ENCODE results near the gene IL27RA.

IL27RA gene

DNA sequence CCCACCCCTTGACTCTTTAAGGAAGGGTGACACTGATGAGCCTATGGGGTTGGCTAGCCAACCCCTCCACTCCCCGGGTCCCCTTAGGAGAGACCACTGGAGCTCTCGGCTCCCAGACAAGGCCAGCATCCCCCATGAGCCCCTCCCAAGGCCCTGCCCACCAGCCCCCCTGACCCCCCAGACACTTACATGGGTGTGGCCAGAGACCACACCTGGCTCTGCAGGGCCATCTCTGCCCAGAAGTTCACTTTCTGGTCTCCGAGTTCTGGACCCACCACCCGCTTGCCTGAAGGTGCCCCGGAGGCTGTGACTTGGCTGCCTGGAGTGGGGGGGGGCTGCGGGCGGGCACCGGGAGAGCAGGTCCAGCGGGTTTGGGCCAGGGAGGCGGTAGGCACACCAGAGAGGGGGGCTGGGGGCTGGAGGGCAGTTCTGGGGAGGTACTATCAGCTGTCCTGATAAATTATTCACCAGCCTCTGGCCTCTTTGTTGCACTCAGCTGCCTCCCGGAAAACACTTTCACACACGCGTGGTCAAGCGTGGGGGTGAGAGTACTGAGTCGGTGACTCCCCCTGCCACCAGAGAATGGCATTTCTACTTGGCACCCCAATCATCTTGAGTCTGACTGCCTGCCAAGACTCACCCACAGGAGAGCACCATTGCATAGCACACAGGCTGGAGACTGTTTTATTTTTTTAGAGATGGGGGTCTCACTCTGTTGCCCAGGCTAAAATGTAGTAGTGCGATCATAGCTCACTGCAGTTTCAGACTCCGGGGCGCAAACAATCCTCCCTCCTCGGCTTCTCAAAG is 30.4 kb downstream of the IL27RA start, which contains the start of gene PALM3:
TSS of gene PALM3 (minus strand) at position 326 of the 807 bp plus-strand sequence. CDS start at position 230, 96 bp downstream.
- no peak for ATAC-seq (replicated peaks)
- H3K27me3 Mint-ChIP-seq = peaks cover 33 to 54% of the 10 kb centered on the region in 2 donors
- no peak within 1 kb of the TSS for H3K4me3 Mint-ChIP-seq
- H3K9me3 Mint-ChIP-seq = no peaks in the 10 kb centered on the region
- H3K4me1 Mint-ChIP-seq (ENCODE audit: low read depth in 2 of 2) = peaks cover 15 to 18% of the 10 kb centered on the region in 2 donors
- DNase-seq = no peak
- peaks cover 5% of the 10 kb centered on the region for H3K36me3 Mint-ChIP-seq (ENCODE audit: insufficient read depth)
- no peak within 1 kb of the TSS for H3K27ac Mint-ChIP-seq

- Mint-ChIP-seq H3K4me1 (ENCODE audit: low read depth in 2 of 2) (peaks cover 15 to 18% of the 10 kb centered on the region in 2 donors), H3K27ac (no peak overlapping the region), H3K4me3 (no peak overlapping the region), H3K36me3 (ENCODE audit: insufficient read depth) (peaks cover 5% of the 10 kb centered on the region), H3K27me3 (peaks cover 33 to 53% of the 10 kb centered on the region in 2 donors), H3K9me3 (no peaks in the 10 kb centered on the region)
- no peak for ATAC-seq (replicated peaks)
- DNase-seq = no peak
These were observed 30.9 kb downstream of the IL27RA start for GRCh38 chr19:14062558-14062855.

DNA sequence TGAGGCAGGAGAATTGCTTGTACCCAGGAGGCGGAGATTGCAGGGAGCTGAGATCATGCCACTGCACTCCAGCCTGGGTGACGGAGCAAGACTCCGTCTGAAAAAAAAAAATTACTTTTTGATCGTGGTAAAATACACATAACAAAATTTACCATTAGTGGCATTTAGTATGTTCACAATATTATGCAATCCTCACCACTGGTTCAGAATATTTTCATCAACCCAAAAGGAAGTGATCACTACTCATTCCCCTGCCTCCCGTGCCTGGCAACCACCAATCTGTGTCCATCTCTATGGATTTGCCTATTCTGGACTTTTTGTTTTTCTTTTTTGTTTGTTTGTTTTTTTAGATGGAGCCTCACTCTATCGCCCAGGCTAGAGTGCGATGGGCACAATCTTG is 31.5 kb downstream of the IL27RA start:
- no peak overlapping the region for H3K27ac Mint-ChIP-seq

GRCh38 chr19:14066134-14066533 is 34.6 kb downstream of the IL27RA start:
- no peak for ATAC-seq (replicated peaks)
- no peak overlapping the region for H3K27ac Mint-ChIP-seq

More for the DNA sequence above, 31.5 kb downstream of the IL27RA start:
- ATAC-seq (replicated peaks) = no peak
- no peak for DNase-seq
- Mint-ChIP-seq H3K27me3 (peaks cover 28 to 47% of the 10 kb centered on the region in 2 donors), H3K9me3 (no peaks in the 10 kb centered on the region), H3K4me3 (no peak overlapping the region), H3K36me3 (ENCODE audit: insufficient read depth) (peaks cover 5% of the 10 kb centered on the region), H3K4me1 (ENCODE audit: low read depth in 2 of 2) (peaks cover 9 to 14% of the 10 kb centered on the region in 2 donors)

GRCh38 chr19:14070268-14071050 is 38.9 kb downstream of the IL27RA start:
- Mint-ChIP-seq H3K27me3 (peaks cover 8 to 11% of the 10 kb centered on the region in 2 donors), H3K4me1 (ENCODE audit: low read depth in 2 of 2) (peaks cover 15 to 17% of the 10 kb centered on the region in 2 donors), H3K4me3 (peak overlapping the region; percentile 4 to 49), H3K27ac (no peak overlapping the region), H3K9me3 (no peaks in the 10 kb centered on the region), H3K36me3 (ENCODE audit: insufficient read depth) (peaks cover 3% of the 10 kb centered on the region)
- DNase-seq = no peak
- ATAC-seq (replicated peaks) = no peak

More at GRCh38 chr19:14066134-14066533, 34.6 kb downstream of the IL27RA start:
- Mint-ChIP-seq H3K36me3 (ENCODE audit: insufficient read depth) (peaks cover 2% of the 10 kb centered on the region), H3K9me3 (no peaks in the 10 kb centered on the region), H3K4me3 (no peak overlapping the region), H3K27me3 (peaks cover 8 to 21% of the 10 kb centered on the region in 2 donors), H3K4me1 (ENCODE audit: low read depth in 2 of 2) (peaks cover 0 to 2% of the 10 kb centered on the region in 2 donors)
- DNase-seq = no peak

- DNase-seq = no peak
- no peak for ATAC-seq (replicated peaks)
- H3K36me3 Mint-ChIP-seq (ENCODE audit: insufficient read depth) = peaks cover 3% of the 10 kb centered on the region
- peaks cover 13 to 18% of the 10 kb centered on the region in 2 donors for H3K4me1 Mint-ChIP-seq (ENCODE audit: low read depth in 2 of 2)
- H3K27ac Mint-ChIP-seq = peak within 1 kb of the TSS; percentile 90
- H3K4me3 Mint-ChIP-seq = peak within 1 kb of the TSS; percentile 99
- no peaks in the 10 kb centered on the region for H3K9me3 Mint-ChIP-seq
- no peaks in the 10 kb centered on the region for H3K27me3 Mint-ChIP-seq
These were observed 41.1 kb downstream of the IL27RA start, which contains the start of gene MISP3 for GRCh38 chr19:14072535-14073260. MISP3 (plus strand) TSS chr19:14072786; CDS start chr19:14073310, 524 bp downstream.

DNA sequence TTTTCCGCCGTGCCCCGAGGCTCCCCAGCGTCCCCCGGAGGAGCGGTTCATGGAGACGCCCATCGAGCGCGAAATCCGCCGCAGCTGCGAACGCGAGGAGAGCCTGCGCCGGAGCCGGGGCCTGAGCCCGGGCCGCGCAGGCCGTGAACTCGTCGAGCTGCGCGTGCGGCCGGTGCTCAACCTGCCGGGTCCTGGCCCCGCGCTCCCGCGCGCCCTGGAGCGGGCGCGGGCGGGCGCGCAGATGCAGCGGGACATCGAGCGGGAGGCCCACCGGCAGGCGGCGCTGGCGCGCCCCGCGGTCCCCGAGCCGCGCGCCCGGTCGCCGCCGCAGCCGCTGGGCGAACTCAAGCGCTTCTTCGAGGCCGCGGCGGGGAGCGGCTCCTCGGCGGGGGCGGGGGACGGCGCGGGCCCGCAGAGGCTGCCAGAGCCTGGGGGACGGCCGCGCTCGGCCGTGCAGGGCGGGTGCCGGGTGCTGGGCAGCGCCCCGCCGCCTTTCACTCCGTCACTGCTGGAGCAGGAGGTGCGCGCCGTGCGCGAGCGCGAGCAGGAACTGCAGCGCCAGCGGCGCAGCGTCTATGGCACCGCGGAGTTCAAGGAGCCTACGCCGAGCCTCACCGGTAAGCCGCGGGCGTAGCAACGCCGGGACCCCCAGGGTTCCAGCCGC is 41.8 kb downstream of the IL27RA start:
- peak; percentile 71 to 78 (median 76) for DNase-seq
- H3K27me3 Mint-ChIP-seq = no peaks in the 10 kb centered on the region
- peaks cover 13 to 18% of the 10 kb centered on the region in 2 donors for H3K4me1 Mint-ChIP-seq (ENCODE audit: low read depth in 2 of 2)
- H3K36me3 Mint-ChIP-seq (ENCODE audit: insufficient read depth) = peaks cover 3% of the 10 kb centered on the region
- H3K27ac Mint-ChIP-seq = peak overlapping the region; percentile 90
- no peaks in the 10 kb centered on the region for H3K9me3 Mint-ChIP-seq
- H3K4me3 Mint-ChIP-seq = peak overlapping the region; percentile 99
- peak; percentile 74 for ATAC-seq (replicated peaks)

GRCh38 chr19:14073925-14074838 is 42.6 kb downstream of the IL27RA start:
- Mint-ChIP-seq H3K36me3 (ENCODE audit: insufficient read depth) (peaks cover 3% of the 10 kb centered on the region), H3K4me3 (peak overlapping the region; percentile 99), H3K27me3 (no peaks in the 10 kb centered on the region), H3K4me1 (ENCODE audit: low read depth in 2 of 2) (peaks cover 13 to 18% of the 10 kb centered on the region in 2 donors), H3K9me3 (no peaks in the 10 kb centered on the region), H3K27ac (peak overlapping the region; percentile 90)
- DNase-seq (no peak), ATAC-seq (replicated peaks) (peak; percentile 5)

DNA sequence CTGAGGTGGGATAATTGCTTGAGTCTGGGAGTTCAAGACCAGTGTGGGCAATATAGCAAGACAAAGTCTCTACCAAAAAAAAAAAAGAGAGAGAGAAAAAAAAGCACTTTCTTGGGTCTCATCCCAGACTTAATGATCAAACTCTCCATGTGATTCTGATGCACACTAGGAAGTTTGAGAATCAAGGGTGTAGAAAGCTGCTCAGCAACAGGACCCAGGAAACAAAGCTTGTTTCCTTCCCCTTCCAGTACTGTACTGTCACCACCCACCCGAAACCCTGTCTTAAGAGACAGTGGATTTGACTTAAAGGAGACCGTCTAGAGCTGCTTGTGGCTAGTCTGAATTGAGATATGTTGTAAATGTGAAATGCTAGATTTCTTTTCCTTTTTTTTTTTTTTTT is 46.8 kb downstream of the IL27RA start:
- Mint-ChIP-seq H3K27me3 (no peaks in the 10 kb centered on the region), H3K4me3 (no peak overlapping the region), H3K9me3 (no peaks in the 10 kb centered on the region), H3K4me1 (ENCODE audit: low read depth in 2 of 2) (peaks cover 19 to 32% of the 10 kb centered on the region in 2 donors), H3K36me3 (ENCODE audit: insufficient read depth) (peaks cover 11% of the 10 kb centered on the region), H3K27ac (no peak overlapping the region)
- DNase-seq = no peak
- no peak for ATAC-seq (replicated peaks)

DNA sequence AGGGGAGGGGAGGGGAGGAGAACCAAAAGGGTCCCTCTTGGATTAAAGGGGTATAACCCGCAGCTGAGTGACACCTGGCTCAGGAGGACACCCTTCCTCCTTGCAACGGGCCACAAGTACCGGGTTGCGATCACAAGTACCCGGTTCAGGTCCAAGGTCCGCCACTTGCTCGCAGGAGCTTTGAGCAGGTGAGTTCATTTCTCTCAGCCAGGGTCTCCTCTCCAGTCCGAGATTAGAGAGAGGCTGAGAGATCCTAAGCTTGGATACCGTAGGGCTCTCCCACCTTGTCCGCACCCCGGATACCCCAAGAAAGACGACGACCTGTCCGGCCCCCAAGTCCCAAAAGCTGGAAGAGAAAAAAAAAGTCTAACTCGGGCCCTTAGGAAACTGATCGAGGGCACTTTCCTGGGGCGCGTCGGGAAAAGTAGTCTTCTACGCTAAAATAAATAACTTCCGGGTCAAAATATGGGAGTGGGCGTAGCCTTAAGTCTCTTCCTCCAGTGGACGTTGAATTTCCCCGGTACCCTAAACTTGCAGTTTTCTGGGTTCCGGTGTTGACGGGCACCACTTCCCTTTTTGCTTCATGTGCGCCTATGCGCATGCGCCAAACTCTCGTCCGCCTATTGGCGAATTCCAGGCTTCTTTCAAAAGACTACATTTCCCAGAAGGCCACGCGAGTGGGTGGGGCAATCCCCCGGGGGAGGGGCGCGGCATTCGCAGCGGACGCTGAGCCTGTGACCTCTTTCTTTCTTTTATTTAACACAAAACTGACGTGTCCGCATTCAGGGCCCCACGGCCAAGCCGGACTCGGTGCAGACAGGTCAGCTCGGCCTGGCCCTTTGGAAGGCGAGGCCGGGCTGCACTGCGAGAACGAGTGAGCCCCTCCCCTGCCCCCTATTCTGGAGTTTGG is 49.6 kb downstream of the IL27RA start:
- DNase-seq = peak; percentile 99 to 100 (median 100)
- H3K4me3 Mint-ChIP-seq = peak overlapping the region; percentile 91 to 95
- H3K27me3 Mint-ChIP-seq = no peaks in the 10 kb centered on the region
- ATAC-seq (replicated peaks) = peak; percentile 94
- peak overlapping the region; percentile 90 to 96 for H3K27ac Mint-ChIP-seq
- H3K9me3 Mint-ChIP-seq = no peaks in the 10 kb centered on the region
- H3K4me1 Mint-ChIP-seq (ENCODE audit: low read depth in 2 of 2) = peaks cover 9 to 14% of the 10 kb centered on the region in 2 donors
- peaks cover 7% of the 10 kb centered on the region for H3K36me3 Mint-ChIP-seq (ENCODE audit: insufficient read depth)

Measured in effector memory CD8-positive, alpha-beta T cell (primary cell).